ENCODE results near the gene KCNIP3. TPM values are rescaled to one million over a fixed set of nuclear protein-coding genes. Genes with fewer than 3 reads are reported as not detected.
A peak's percentile ranks its signal among the peaks of the same experiment; 100 is the strongest.

Gene KCNIP3
- total and polyA plus RNA-seq, 12 donors = 2.1 to 8.0 (median 3.9) TPM

- 15 to 18% methylated on average over 74 to 78 of the region's 78 CpGs for WGBS, 2 donors
- peak in 2 of 9 donors; percentile 16 for TF ChIP-seq CTCF (IDR thresholded peaks at IDR 0.05)
- Histone ChIP-seq H3K27ac (peak overlapping the region in 8 of 10 donors; percentile 6 to 74 (median 58)), H3K4me1 (peaks cover 0 to 23% (median 11%) of the 10 kb centered on the region in 9 donors), H3K9me3 (no peaks in the 10 kb centered on the region), H3K4me3 (peak overlapping the region; percentile 21 to 77 (median 50)), H3K36me3 (no peaks in the 10 kb centered on the region), H3K27me3 (peaks cover 0 to 61% (median 10%) of the 10 kb centered on the region in 7 donors)
- peak in 4 of 8 donors; percentile 1 to 12 (median 6) for ATAC-seq
- intact Hi-C loops (cut with DNase I) = loop anchor here in 1 of 10 donors (5.0 kb wide), 1 partner anchor 55 kb away; the partner anchor contains the start of gene FAHD2A
- DNase-seq = peak in 1 of 2 donors; percentile 44
Measured at GRCh38 chr2:95346738-95347671, 49.9 kb downstream of the KCNIP3 start.

GRCh38 chr2:95347681-95348608 lies 50.8 kb downstream of the KCNIP3 start:
- peak overlapping the region in 4 of 10 donors; percentile 6 to 74 (median 44) for H3K27ac ChIP-seq
- H3K4me1 ChIP-seq = peaks cover 0 to 23% (median 11%) of the 10 kb centered on the region in 9 donors
- intact Hi-C loops (cut with DNase I) = loop anchor here in 1 of 10 donors (5.0 kb wide), 1 partner anchor 54 kb away; the partner anchor contains the start of gene FAHD2A
- no peak for ATAC-seq
- no peak for TF ChIP-seq CTCF (IDR thresholded peaks at IDR 0.05)
- no peaks in the 10 kb centered on the region for H3K9me3 ChIP-seq
- peaks cover 0 to 58% (median 4%) of the 10 kb centered on the region in 7 donors for H3K27me3 ChIP-seq
- 68% methylated on average over 22 of the region's 22 CpGs for WGBS, 2 donors
- peak overlapping the region in 5 of 10 donors; percentile 33 to 77 (median 54) for H3K4me3 ChIP-seq
- H3K36me3 ChIP-seq = no peaks in the 10 kb centered on the region
- no peak for DNase-seq

- Histone ChIP-seq H3K27ac (peak overlapping the region in 1 of 10 donors; percentile 54), H3K4me1 (peaks cover 0 to 23% (median 11%) of the 10 kb centered on the region in 9 donors), H3K9me3 (no peaks in the 10 kb centered on the region), H3K4me3 (no peak overlapping the region), H3K27me3 (peaks cover 0 to 48% (median 4%) of the 10 kb centered on the region in 7 donors), H3K36me3 (no peaks in the 10 kb centered on the region)
- TF ChIP-seq CTCF (IDR thresholded peaks at IDR 0.05) = no peak
- intact Hi-C loops (cut with DNase I) = loop anchor here in 1 of 10 donors (5.0 kb wide), 1 partner anchor 53 kb away; the partner anchor contains the start of gene FAHD2A
- WGBS, 2 donors = 43 to 50% methylated on average over 12 of the region's 12 CpGs
- ATAC-seq = peak in 1 of 8 donors; percentile 21
- no peak for DNase-seq
Measured at GRCh38 chr2:95348609-95349567, 51.7 kb downstream of the KCNIP3 start.
